ENCODE results near the gene KLF15.

GRCh38 chr3:126339466-126339865 is 17.7 kb downstream of the KLF15 start:
- no peak for TF ChIP-seq CTCF (IDR thresholded peaks at IDR 0.05)
- TF ChIP-seq EZH2 (IDR thresholded peaks at IDR 0.05; ENCODE audit: borderline replicate concordance, insufficient read depth, low read depth, low read length, poor library complexity, severe bottlenecking) = no peak

Data from B cell (primary cell).